Lower leg skin (tissue), 3 donors: ENCODE measurements around the gene PRR20G.

Source experiments
- CTCF ChIP-seq, 3 donors: fragments of 450-650 bp; IDR thresholded peaks; one replicate each; pipeline ENCODE4 v1.5.1; 2016; ENCODE audit warnings: antibody characterized with exemption in 3 of 3, mild to moderate bottlenecking in 3 of 3, moderate library complexity in 2 of 3
- POLR2A ChIP-seq, 2 donors: fragments of 450-650 bp; IDR thresholded peaks; one replicate each; pipeline ENCODE4 v1.6.1; 2016 to 2017; ENCODE audit warnings: antibody characterized with exemption in 2 of 2, mild to moderate bottlenecking in 1 of 2, moderate library complexity in 1 of 2

- no peak for TF ChIP-seq CTCF (IDR thresholded peaks at IDR 0.05)
- no peak for TF ChIP-seq POLR2A (IDR thresholded peaks at IDR 0.05)
Measured at GRCh38 chr3:127323581-127323980, 35.7 kb upstream of the PRR20G start.
